HG03066 (cell line): ENCODE data around the gene ENPP7.

Source experiments
- ATAC-seq: cut with Tn5 transposase; IDR thresholded peaks from one replicate; pipeline ENCODE4 v1.9.1; 2021; ENCODE audit warnings: low read depth; ENCODE audit not compliant: unreplicated experiment

ENPP7 gene

DNA sequence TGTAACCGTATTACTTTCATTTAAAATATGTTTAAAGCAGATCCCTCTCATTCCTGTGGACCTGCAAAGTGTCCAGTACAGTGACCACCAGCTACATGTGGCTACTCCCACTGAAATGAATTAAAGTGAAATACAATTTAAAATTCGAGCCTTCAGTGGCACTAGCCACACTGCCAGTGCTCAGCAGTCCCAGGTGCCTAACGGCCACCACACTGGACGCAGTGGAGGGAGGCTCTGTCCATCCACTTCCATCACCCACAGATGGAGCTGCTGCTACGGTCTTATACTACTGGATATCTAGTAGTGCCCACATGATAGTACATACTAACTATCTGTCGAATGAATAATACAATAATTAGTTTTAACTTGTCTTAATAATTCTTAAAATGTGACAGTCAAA, 44.9 kb downstream of the ENPP7 start:
- ATAC-seq: no peak

DNA sequence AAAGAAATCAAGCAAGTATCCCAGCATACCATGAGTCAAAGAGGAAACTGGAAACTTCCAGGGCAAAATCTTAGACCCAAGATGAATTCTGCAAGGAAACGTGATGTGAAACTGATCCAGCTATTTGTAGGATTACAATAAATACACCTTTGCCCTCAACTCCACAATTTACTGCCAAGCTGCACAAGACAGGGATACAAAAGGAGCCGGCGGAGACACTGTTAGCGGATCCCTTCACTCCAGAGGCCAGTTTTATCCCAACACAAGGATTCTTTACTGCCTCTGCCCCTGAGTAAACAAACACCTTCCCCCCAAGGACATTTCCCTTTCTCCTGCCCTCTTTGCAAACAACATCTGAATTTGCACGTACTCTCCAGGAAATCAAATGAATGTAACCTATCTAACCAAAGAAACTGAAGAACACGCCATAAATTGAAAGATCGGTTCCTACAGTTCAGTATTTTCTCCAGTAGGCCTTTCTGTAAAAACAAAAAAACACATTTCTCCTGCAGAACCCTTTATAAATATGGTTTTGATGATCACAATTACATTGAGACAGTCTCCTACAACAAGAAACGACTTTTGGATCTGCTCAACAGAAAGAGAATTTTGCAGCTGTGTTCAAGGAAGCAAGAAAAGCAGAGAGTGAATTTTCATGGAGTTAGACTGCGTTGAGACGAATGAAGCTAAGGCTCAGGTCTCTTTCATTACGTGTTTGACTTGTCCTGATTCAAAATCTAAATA, 45.8 kb downstream of the ENPP7 start:
- no peak for ATAC-seq

- ATAC-seq: no peak
Measured at GRCh38 chr17:79777120-79777893, 46.6 kb downstream of the ENPP7 start.

- ATAC-seq: no peak
Measured at GRCh38 chr17:79777894-79778503, 47.3 kb downstream of the ENPP7 start, which contains the start of gene CBX2. CBX2 (plus strand) TSS chr17:79778148; CDS start chr17:79778236, 88 bp downstream.

DNA sequence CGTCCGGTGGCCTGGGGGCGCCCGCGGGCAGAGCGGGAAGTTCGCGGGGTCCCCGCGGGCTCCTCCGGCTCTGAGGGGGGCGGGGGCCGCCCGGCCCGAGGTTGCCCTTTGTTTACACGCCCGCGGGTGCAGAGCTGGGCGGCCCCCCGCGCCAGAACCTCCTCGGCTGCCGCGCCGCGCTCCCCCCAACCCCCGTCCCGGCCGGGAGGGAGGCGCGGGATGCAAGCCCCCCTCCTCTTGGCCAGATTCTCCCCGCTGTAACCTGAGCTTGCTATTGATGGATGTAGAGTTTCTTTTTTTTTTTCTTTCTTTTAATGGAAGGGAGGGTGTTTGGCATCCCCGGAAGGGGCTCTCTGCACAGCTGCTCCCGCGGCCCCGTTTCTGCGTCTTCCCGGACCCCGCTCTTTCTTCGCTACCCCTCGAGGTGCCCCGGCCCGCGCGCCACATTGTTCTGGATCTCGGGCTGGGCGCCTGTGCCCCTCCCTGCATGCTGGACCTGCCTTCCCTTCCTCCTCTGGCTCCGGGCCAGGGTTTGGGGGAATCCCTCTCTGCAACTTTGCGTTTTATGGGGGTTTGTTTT, 47.9 kb downstream of the ENPP7 start:
- ATAC-seq: no peak

DNA sequence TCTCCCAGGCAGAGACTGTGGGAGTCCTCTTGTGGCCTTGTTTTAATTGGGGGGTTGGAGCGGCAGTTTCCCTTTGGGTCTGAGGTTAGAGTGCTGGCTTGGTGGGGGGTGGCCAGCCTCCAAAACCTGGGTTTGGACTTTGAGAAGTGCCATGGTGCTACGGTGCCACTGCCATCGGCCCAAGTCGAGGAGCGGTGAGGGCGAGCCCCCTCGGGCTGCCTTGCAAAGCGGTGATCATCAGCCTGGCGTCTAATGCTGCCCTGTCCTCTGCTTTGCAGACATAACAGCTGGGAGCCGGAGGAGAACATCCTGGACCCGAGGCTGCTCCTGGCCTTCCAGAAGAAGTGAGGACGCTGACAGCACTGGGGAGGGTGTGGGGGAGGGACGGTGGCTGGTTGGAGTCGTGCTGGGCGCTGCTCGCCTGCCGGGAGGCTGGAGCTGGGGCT, 48.4 kb downstream of the ENPP7 start:
- ATAC-seq: no peak

DNA sequence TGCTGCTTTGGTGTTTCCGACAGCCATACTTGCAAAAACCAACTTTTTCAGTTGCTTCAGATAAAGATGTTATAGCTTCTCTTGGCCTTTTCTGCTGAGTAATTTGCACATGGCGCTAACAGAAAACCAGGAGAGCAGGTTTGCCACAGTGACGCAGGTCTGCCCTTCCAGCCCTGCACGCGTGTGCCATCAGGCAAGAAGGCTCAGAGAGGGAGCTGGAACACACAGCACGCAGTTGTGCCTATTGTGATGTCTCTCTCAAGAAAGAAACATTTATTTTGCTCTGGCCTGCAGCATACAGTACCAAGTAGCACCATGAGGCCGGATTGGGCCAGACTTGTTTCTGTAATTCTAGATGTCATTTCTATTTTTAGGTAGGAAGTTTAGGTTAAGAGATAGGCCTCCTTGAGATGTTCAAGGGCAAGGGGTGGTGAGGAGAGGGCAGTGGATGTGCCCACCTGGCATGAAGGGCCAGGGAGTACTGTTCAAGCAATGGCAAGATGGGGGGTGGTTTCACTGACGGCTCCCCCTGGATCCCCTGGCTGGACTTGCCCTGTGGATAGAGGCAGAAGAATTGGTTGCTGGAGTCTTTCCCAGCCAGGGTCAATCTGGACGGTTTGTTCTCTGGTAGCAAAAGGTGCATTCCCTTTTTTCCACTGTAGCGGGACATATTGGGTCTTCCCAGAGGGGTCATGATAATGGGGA, 49.1 kb downstream of the ENPP7 start:
- ATAC-seq: no peak

DNA sequence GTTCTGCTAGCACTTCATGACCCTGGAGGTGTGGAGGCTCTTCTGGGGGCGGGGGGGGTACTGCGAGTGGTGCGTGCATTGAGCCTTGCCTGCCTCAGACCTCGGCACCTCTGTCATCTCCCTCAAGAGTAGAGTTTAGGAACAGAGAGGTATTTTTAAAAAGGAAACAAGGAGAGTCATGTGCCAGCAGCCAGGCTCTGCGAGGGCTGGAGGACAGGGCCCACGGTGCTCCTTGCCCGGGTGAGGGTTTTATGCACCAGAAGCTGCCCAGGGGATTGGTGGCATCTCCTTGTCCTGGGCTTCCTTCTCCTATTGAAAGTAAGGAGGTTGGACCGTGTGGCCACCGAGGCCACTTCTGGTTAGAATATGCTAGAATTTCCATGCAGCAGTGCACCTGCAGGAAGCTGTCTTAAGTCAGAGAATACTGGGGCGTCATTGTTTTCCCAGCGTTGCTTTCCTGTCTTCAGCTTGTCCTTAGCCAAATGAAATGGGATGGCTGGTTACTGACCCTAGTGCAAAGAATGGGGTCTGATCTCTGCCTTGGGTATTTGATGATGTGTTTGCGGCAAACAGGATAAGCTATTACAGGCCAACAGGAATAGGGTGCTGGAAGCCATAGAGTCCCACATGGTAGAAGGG, 50.4 kb downstream of the ENPP7 start:
- ATAC-seq: no peak

DNA sequence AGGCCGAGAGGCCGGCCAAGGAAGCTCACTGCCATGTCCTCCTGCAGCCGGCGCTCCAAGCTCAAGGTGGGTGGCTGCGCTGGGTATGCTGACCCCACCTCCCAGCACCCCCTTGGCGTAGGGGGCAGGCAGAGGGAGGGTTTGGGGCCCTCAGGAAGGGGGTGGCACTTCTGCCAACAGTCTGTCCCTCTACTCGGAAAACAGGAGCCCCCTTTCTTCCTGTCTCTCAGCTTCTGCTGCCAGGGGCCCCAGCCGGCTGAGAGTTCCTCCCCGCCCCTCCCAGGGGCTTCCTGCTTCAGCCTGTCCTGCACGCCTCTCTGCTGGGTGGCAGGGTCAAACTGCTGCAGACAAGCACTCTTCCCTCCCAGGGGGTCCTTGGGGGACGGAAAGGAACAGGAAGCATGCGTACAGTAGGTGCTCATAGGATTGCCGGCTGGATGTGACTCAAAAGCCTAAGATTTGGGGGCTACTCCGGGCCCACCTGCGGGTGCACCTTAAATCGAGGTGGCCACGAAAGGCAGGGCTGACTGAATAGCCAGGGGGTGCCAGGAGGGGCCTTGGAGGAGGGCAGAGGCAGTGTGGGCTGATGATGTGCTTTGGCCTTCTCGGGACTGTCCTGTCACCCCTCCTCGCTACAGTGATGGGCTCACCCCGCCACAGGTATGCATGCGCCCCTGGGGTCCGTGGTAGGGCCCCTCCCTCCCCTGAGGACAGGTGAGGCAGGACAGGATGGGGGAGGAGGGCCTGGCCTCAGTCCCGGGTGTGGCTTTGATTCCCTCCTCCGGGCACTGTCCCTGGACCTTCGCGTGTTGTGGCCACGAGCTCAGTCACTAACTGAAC, 51.2 kb downstream of the ENPP7 start:
- ATAC-seq: no peak

DNA sequence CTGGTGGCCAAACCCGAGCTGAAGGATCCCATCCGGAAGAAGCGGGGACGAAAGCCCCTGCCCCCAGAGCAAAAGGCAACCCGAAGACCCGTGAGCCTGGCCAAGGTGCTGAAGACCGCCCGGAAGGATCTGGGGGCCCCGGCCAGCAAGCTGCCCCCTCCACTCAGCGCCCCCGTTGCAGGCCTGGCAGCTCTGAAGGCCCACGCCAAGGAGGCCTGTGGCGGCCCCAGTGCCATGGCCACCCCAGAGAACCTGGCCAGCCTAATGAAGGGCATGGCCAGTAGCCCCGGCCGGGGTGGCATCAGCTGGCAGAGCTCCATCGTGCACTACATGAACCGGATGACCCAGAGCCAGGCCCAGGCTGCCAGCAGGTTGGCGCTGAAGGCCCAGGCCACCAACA, 53.1 kb downstream of the ENPP7 start:
- ATAC-seq: no peak

- no peak for ATAC-seq
Measured at GRCh38 chr17:79784353-79785016, 53.7 kb downstream of the ENPP7 start.

- ATAC-seq: no peak
Measured at GRCh38 chr17:79785017-79785899, 54.5 kb downstream of the ENPP7 start.

GRCh38 chr17:79785900-79786810, 55.4 kb downstream of the ENPP7 start:
- no peak for ATAC-seq

- no peak for ATAC-seq
Measured at GRCh38 chr17:79786930-79787643, 56.3 kb downstream of the ENPP7 start.

DNA sequence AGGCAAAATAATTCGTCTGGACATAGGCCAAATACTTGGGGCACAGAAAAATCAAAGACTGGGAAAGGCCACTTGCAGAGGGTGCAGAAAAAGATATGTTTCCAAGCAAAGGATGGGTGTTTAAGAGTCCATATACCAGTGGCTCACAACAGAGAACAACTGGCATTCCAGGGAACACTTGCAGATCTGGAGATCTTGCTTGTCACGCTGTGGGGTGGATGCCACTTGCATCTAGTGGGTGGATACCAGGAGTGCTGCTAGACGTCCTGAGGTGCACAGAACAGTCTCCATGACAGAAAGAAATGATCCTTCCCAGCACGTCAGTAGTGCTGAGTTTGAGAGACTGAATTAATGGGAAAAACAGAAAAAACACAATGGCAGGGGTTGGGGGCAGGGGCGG, 57.7 kb downstream of the ENPP7 start:
- no peak for ATAC-seq
